ENCODE data around the gene TMEM215. TPM values are rescaled to one million over a fixed set of nuclear protein-coding genes. Genes with fewer than 3 reads are reported as not detected.

Gene TMEM215
- total RNA-seq, 1 donor, result not detected

DNA sequence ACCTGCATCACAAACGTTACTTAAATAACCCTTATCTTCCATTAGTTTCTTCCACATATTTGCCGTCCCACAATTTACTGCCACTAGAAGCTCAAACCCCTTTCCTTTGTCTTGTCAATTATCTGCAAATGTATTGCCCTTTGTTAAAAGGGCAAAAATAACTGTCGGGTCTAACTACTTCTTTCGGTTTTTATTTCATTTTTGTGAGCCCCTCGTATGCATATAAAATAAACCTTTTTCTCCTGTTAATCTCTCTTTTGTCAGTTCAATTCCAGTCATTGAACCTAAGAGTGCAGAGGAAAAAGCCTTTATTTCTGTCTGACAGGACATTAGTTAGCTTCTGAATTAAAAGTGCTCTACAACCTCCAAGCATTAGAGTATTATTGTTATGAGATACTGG lies 45.5 kb downstream of the TMEM215 start:
- no peak overlapping the region for H3K4me3 ChIP-seq (ENCODE audit: low read depth, low read length)
- TF ChIP-seq, protein P1, sequence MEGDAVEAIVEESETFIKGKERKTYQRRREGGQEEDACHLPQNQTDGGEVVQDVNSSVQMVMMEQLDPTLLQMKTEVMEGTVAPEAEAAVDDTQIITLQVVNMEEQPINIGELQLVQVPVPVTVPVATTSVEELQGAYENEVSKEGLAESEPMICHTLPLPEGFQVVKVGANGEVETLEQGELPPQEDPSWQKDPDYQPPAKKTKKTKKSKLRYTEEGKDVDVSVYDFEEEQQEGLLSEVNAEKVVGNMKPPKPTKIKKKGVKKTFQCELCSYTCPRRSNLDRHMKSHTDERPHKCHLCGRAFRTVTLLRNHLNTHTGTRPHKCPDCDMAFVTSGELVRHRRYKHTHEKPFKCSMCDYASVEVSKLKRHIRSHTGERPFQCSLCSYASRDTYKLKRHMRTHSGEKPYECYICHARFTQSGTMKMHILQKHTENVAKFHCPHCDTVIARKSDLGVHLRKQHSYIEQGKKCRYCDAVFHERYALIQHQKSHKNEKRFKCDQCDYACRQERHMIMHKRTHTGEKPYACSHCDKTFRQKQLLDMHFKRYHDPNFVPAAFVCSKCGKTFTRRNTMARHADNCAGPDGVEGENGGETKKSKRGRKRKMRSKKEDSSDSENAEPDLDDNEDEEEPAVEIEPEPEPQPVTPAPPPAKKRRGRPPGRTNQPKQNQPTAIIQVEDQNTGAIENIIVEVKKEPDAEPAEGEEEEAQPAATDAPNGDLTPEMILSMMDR (IDR thresholded peaks at IDR 0.05; ENCODE audit: insufficient read depth, low read depth, low read length), result no peak

DNA sequence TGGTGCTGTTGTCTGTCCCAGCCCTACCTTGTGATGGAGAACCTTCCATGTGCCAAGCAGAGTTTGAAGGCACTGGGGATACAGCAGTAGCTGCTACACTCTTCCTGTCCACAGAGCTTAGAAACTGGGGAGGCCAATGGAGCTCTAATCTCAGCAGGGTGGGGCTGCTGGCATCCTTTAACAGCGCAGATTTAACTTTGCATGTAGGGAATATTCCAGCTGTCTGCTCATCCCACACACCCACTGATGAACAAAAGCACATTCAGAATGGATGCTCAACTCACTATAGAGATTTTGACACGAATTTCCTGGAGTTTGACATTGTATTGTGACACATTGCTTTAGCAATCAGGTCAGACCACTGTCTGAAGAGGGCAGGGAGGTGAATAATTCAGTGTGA lies 49.0 kb downstream of the TMEM215 start:
- no peak for DNase-seq (ENCODE audit: low read depth)
- H3K4me3 ChIP-seq (ENCODE audit: low read depth, low read length), result no peak overlapping the region
- TF ChIP-seq, protein P1 (IDR thresholded peaks at IDR 0.05; ENCODE audit: insufficient read depth, low read depth, low read length), result no peak

More for the DNA sequence above, 45.5 kb downstream of the TMEM215 start:
- no peak for DNase-seq (ENCODE audit: low read depth)

Small RNA genes within 50 kb of the gene (small RNA-seq; reads per million reads assigned to genes)
- not detected for gene RF00019

Other genes with a start within 250 kb of the TMEM215 start
- 1.7 and 2.6 TPM in 2 replicates for gene SMIM27, start 231.2 kb upstream of the TMEM215 start, total RNA-seq
- 25.1 and 44.5 TPM in 2 replicates for gene TOPORS, start 231.0 kb upstream of the TMEM215 start, total RNA-seq
- 35.8 and 43.6 TPM in 2 replicates for gene NDUFB6, start 210.4 kb upstream of the TMEM215 start, total RNA-seq
- under 0.01 TPM in 1 of 2 replicates, not detected in the other for gene TAF1L, start 147.9 kb upstream of the TMEM215 start, total RNA-seq
- 34.8 and 43.2 TPM in 2 replicates for gene APTX, start 218.1 kb downstream of the TMEM215 start, total RNA-seq
- gene DNAJA1, start 241.7 kb downstream of the TMEM215 start, total RNA-seq, result 74.1 and 136 TPM in 2 replicates